ENCODE data around the gene CTU1.

Gene CTU1

GRCh38 chr19:51101171-51101865, 6.9 kb downstream of the CTU1 start:
- H3K27ac ChIP-seq (ENCODE audit: low read length): no peak overlapping the region
- no peak overlapping the region for H3K9ac ChIP-seq (ENCODE audit: low read length)

GRCh38 chr19:51100601-51101000, 7.6 kb downstream of the CTU1 start:
- no peak overlapping the region for H3K4me3 ChIP-seq (ENCODE audit: low read length)

More at GRCh38 chr19:51101171-51101865, 6.9 kb downstream of the CTU1 start:
- Histone ChIP-seq H3K4me1 (ENCODE audit: control insufficient read depth, low read depth, low read length) (no peaks in the 10 kb centered on the region), H3K36me3 (ENCODE audit: control insufficient read depth, low read depth, low read length) (peaks cover 8% of the 10 kb centered on the region), H3K27me3 (ENCODE audit: control insufficient read depth, insufficient read depth, low read length) (no peaks in the 10 kb centered on the region), H3K9me3 (ENCODE audit: control insufficient read depth, low read depth, low read length) (no peaks in the 10 kb centered on the region), H3K4me3 (ENCODE audit: low read length) (no peak overlapping the region)

GRCh38 chr19:51099047-51099382, 9.2 kb downstream of the CTU1 start:
- Histone ChIP-seq H3K9me3 (ENCODE audit: control insufficient read depth, low read depth, low read length) (no peaks in the 10 kb centered on the region), H3K4me3 (ENCODE audit: low read length) (no peak overlapping the region), H3K27ac (ENCODE audit: low read length) (no peak overlapping the region), H3K36me3 (ENCODE audit: control insufficient read depth, low read depth, low read length) (peaks cover 8% of the 10 kb centered on the region), H3K9ac (ENCODE audit: low read length) (no peak overlapping the region), H3K27me3 (ENCODE audit: control insufficient read depth, insufficient read depth, low read length) (no peaks in the 10 kb centered on the region), H3K4me1 (ENCODE audit: control insufficient read depth, low read depth, low read length) (peaks cover 3% of the 10 kb centered on the region)

More at GRCh38 chr19:51100601-51101000, 7.6 kb downstream of the CTU1 start:
- H3K4me1 ChIP-seq (ENCODE audit: control insufficient read depth, low read depth, low read length): no peaks in the 10 kb centered on the region
- no peaks in the 10 kb centered on the region for H3K27me3 ChIP-seq (ENCODE audit: control insufficient read depth, insufficient read depth, low read length)
- H3K9ac ChIP-seq (ENCODE audit: low read length): no peak overlapping the region
- no peak overlapping the region for H3K27ac ChIP-seq (ENCODE audit: low read length)
- no peaks in the 10 kb centered on the region for H3K9me3 ChIP-seq (ENCODE audit: control insufficient read depth, low read depth, low read length)
- peaks cover 8% of the 10 kb centered on the region for H3K36me3 ChIP-seq (ENCODE audit: control insufficient read depth, low read depth, low read length)

- H3K36me3 ChIP-seq (ENCODE audit: control insufficient read depth, low read depth, low read length): peaks cover 8% of the 10 kb centered on the region
- H3K27me3 ChIP-seq (ENCODE audit: control insufficient read depth, insufficient read depth, low read length): no peaks in the 10 kb centered on the region
- no peaks in the 10 kb centered on the region for H3K9me3 ChIP-seq (ENCODE audit: control insufficient read depth, low read depth, low read length)
- no peak overlapping the region for H3K4me3 ChIP-seq (ENCODE audit: low read length)
- peaks cover 3% of the 10 kb centered on the region for H3K4me1 ChIP-seq (ENCODE audit: control insufficient read depth, low read depth, low read length)
- no peak overlapping the region for H3K27ac ChIP-seq (ENCODE audit: low read length)
- H3K9ac ChIP-seq (ENCODE audit: low read length): no peak overlapping the region
Measured at GRCh38 chr19:51098365-51099046, 9.7 kb downstream of the CTU1 start.

GRCh38 chr19:51097796-51098195, 10.4 kb downstream of the CTU1 start:
- Histone ChIP-seq H3K36me3 (ENCODE audit: control insufficient read depth, low read depth, low read length) (peaks cover 5% of the 10 kb centered on the region), H3K27ac (ENCODE audit: low read length) (no peak overlapping the region), H3K4me1 (ENCODE audit: control insufficient read depth, low read depth, low read length) (peaks cover 3% of the 10 kb centered on the region), H3K27me3 (ENCODE audit: control insufficient read depth, insufficient read depth, low read length) (no peaks in the 10 kb centered on the region), H3K4me3 (ENCODE audit: low read length) (no peak overlapping the region), H3K9me3 (ENCODE audit: control insufficient read depth, low read depth, low read length) (no peaks in the 10 kb centered on the region), H3K9ac (ENCODE audit: low read length) (no peak overlapping the region)

GRCh38 chr19:51097166-51097738, 11.0 kb downstream of the CTU1 start:
- Histone ChIP-seq H3K4me1 (ENCODE audit: control insufficient read depth, low read depth, low read length) (peaks cover 3% of the 10 kb centered on the region), H3K4me3 (ENCODE audit: low read length) (no peak overlapping the region), H3K9me3 (ENCODE audit: control insufficient read depth, low read depth, low read length) (no peaks in the 10 kb centered on the region), H3K27ac (ENCODE audit: low read length) (no peak overlapping the region), H3K36me3 (ENCODE audit: control insufficient read depth, low read depth, low read length) (no peaks in the 10 kb centered on the region), H3K9ac (ENCODE audit: low read length) (no peak overlapping the region), H3K27me3 (ENCODE audit: control insufficient read depth, insufficient read depth, low read length) (no peaks in the 10 kb centered on the region)

- no peaks in the 10 kb centered on the region for H3K27me3 ChIP-seq (ENCODE audit: control insufficient read depth, insufficient read depth, low read length)
- no peaks in the 10 kb centered on the region for H3K9me3 ChIP-seq (ENCODE audit: control insufficient read depth, low read depth, low read length)
- H3K36me3 ChIP-seq (ENCODE audit: control insufficient read depth, low read depth, low read length): no peaks in the 10 kb centered on the region
- H3K9ac ChIP-seq (ENCODE audit: low read length): no peak overlapping the region
- H3K4me3 ChIP-seq (ENCODE audit: low read length): no peak overlapping the region
- H3K27ac ChIP-seq (ENCODE audit: low read length): no peak overlapping the region
- H3K4me1 ChIP-seq (ENCODE audit: control insufficient read depth, low read depth, low read length): peaks cover 3% of the 10 kb centered on the region
Measured at GRCh38 chr19:51096473-51097165, 11.6 kb downstream of the CTU1 start.

GRCh38 chr19:51094696-51095279, 13.4 kb downstream of the CTU1 start:
- H3K4me3 ChIP-seq (ENCODE audit: low read length): no peak overlapping the region
- H3K27ac ChIP-seq (ENCODE audit: low read length): no peak overlapping the region

GRCh38 chr19:51093510-51094345, 14.5 kb downstream of the CTU1 start:
- no peaks in the 10 kb centered on the region for H3K27me3 ChIP-seq (ENCODE audit: control insufficient read depth, insufficient read depth, low read length)
- H3K9me3 ChIP-seq (ENCODE audit: control insufficient read depth, low read depth, low read length): no peaks in the 10 kb centered on the region
- H3K27ac ChIP-seq (ENCODE audit: low read length): no peak overlapping the region
- H3K4me1 ChIP-seq (ENCODE audit: control insufficient read depth, low read depth, low read length): peaks cover 3% of the 10 kb centered on the region
- H3K36me3 ChIP-seq (ENCODE audit: control insufficient read depth, low read depth, low read length): no peaks in the 10 kb centered on the region
- H3K4me3 ChIP-seq (ENCODE audit: low read length): no peak overlapping the region
- H3K9ac ChIP-seq (ENCODE audit: low read length): no peak overlapping the region

More at GRCh38 chr19:51094696-51095279, 13.4 kb downstream of the CTU1 start:
- no peaks in the 10 kb centered on the region for H3K27me3 ChIP-seq (ENCODE audit: control insufficient read depth, insufficient read depth, low read length)
- H3K9me3 ChIP-seq (ENCODE audit: control insufficient read depth, low read depth, low read length): no peaks in the 10 kb centered on the region
- H3K9ac ChIP-seq (ENCODE audit: low read length): no peak overlapping the region
- no peaks in the 10 kb centered on the region for H3K36me3 ChIP-seq (ENCODE audit: control insufficient read depth, low read depth, low read length)
- peaks cover 3% of the 10 kb centered on the region for H3K4me1 ChIP-seq (ENCODE audit: control insufficient read depth, low read depth, low read length)

- no peak overlapping the region for H3K9ac ChIP-seq (ENCODE audit: low read length)
- peaks cover 3% of the 10 kb centered on the region for H3K4me1 ChIP-seq (ENCODE audit: control insufficient read depth, low read depth, low read length)
- H3K27ac ChIP-seq (ENCODE audit: low read length): no peak overlapping the region
- no peaks in the 10 kb centered on the region for H3K36me3 ChIP-seq (ENCODE audit: control insufficient read depth, low read depth, low read length)
- H3K27me3 ChIP-seq (ENCODE audit: control insufficient read depth, insufficient read depth, low read length): no peaks in the 10 kb centered on the region
- H3K9me3 ChIP-seq (ENCODE audit: control insufficient read depth, low read depth, low read length): no peaks in the 10 kb centered on the region
- H3K4me3 ChIP-seq (ENCODE audit: low read length): no peak overlapping the region
Measured at GRCh38 chr19:51093101-51093500, 15.1 kb downstream of the CTU1 start.

Data from iPS-18a (cell line).